GM10266 (cell line): ENCODE results near the gene NLRP5.

ENCODE experiments used
- DNase-seq: peaks from one replicate; pipeline ENCODE4 v3.0.0; 2012; ENCODE audit errors: extremely low spot score
- TF ChIP-seq, protein P1 (sequence below): IDR thresholded peaks from 2 replicates; pipeline ENCODE4 v1.5.1; 2012; ENCODE audit warnings: mild to moderate bottlenecking, low read depth; ENCODE audit not compliant: control insufficient read depth, insufficient read depth; ENCODE audit errors: missing control alignments

NLRP5 gene

DNA sequence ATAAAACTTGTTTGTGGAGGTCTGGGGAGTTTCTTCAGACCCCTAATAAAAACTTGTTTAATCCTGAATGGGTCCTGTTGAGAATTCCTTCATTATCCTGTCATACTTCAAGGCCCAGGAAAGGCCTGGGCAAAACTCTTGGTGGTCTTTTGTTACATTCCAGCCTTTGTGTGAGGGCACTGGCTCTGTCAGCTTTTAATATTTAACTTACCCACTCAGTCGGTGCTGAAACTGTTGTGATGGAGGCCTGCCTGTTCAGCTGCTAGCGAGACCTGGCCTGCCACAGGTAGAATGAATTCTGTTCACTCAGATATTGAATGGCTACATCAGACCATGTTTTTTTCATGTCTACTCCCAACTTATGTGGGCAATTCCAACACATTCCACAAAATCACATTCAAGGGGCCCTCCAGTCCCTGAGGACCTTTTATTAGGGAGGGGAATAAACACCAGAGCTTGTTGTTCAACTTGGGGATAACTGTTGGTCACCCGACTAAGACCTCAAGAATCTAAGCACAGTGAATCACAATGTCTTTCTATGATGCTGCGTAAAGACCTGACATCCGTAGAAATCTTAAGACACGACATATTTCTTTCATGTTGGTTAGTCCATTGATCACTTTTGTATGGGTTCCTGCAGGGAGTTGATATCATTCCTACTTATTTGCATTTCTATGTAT is 26.4 kb upstream of the NLRP5 start:
- no peak for DNase-seq
- TF ChIP-seq, protein P1, sequence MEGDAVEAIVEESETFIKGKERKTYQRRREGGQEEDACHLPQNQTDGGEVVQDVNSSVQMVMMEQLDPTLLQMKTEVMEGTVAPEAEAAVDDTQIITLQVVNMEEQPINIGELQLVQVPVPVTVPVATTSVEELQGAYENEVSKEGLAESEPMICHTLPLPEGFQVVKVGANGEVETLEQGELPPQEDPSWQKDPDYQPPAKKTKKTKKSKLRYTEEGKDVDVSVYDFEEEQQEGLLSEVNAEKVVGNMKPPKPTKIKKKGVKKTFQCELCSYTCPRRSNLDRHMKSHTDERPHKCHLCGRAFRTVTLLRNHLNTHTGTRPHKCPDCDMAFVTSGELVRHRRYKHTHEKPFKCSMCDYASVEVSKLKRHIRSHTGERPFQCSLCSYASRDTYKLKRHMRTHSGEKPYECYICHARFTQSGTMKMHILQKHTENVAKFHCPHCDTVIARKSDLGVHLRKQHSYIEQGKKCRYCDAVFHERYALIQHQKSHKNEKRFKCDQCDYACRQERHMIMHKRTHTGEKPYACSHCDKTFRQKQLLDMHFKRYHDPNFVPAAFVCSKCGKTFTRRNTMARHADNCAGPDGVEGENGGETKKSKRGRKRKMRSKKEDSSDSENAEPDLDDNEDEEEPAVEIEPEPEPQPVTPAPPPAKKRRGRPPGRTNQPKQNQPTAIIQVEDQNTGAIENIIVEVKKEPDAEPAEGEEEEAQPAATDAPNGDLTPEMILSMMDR: no peak

DNA sequence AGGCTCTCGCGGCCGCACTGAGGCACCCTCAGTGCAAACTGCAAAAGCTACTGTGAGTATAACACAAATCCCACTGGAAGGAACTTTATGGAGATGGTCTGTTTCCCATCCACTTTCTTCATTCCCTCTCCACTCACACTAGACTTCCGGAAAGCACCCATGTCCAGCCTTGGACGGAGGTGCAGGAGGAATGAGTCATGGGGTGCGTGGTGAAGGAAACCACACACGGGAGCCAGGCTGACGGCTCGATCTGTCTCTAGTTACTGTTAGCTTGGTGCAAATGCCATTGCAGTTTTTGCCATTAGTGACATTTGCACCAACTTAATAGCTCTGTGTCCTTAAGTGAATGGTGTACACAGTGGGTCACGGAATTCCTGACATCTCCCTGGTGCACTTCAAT is 24.4 kb upstream of the NLRP5 start:
- DNase-seq: no peak
- TF ChIP-seq, protein P1: no peak

DNA sequence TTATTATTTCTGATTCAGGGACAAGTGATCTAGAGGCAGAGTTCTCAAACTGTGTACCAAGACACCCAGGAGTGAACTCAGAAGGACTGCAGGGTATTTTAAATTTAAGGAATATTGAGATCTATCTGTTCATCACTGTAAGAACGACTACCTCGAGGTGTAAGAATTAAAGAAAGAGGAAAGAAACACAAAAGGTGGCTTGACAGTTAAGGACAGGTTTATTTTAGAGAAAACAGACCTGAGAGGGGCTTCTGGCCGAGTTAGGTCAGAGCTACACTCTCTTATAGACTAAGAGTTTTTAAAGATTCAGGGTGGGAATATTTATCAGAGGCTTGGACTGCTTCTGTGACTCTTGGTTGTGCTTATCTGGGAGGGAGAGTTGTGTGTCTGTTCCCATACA is 12.6 kb upstream of the NLRP5 start:
- TF ChIP-seq, protein P1: no peak
- DNase-seq: no peak

DNA sequence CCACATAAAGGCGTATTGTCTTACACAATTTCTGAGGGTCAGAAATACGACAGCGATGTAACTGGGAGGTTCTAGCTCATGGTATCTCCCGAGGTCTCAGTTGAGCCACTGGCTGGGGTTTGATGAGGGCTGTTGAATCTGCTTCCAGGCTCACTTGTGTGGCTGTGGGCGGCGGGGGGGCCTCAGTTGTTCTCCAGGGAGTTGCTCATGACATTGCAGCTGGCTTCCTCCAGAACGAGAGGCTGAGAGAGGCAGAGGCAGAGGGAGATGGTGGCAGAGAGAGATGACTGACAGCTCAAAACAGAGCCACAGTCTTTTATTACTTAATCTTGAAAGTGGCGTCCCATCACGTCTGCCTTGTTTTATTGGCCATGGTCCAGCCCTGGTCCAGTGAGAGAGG is 6.2 kb upstream of the NLRP5 start:
- DNase-seq: no peak
- TF ChIP-seq, protein P1: no peak

DNA sequence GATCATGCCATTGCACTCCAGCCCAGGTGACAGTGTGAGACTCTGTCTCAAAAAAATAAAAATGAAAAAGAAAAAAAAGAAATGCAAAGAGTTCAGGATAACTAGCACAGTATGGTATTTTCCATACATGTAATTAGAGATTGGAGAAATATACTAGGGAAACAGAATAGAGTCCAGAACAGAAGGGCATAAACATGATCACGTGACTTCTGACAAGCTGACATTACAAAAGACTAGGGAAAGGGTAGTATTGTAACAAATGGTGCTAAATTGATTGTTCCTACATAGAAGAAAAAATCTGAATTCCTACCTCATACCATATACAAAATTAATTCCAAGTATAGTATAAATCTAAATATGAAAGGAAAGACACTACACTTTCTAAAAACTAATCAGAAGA is 1.3 kb upstream of the NLRP5 start:
- no peak for DNase-seq
- TF ChIP-seq, protein P1: no peak

DNA sequence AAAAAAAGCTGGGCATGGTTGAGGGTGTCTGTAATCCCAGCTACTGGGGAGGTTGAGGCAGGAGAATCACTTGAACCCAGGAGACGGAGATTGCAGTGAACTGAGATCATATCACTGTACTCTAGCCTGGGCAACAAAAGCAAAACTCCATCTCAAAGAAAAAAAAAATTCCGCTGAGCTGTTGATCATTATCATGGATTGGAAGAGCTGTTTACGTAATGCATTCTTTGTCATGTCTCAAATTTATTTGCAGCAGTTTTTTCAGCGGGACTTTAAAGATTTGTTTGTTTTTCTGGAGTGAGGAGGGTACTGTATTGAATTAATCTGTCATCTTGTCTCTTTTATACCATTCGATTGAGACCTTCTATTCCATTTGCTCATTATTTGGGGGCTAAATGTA is 4.3 kb downstream of the NLRP5 start:
- DNase-seq: no peak
- TF ChIP-seq, protein P1: no peak

DNA sequence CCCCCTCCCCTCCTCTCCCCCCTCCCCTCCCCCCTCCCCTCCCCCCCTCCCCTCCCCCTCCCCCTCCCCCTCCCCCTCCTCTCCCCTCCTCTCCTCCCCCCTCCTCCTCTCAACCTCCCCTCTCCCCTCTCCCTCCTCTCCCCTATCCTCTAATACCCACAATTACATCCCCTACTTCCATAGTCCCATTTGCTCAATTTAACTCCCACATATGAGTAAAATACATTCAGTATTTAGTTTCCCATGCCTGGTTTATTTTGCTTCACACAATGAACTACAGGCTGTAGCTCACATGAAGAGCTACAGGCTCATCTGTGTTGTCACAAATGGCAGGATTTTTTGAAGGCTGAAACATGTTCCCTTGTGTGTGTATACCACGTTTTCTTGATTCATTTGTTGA is 6.9 kb downstream of the NLRP5 start:
- DNase-seq: no peak
- TF ChIP-seq, protein P1: no peak
